Testis (tissue), 3 donors: Measurements from ENCODE around the gene AKAP8L. TPM values are rescaled to one million over a fixed set of nuclear protein-coding genes. Genes with fewer than 3 reads are reported as not detected.

Experiments used
- DNase-seq: peaks from one replicate; pipeline ENCODE4 v3.0.0-alpha.2; 2019
- H3K27ac ChIP-seq, 2 donors: fragments of 200-600 bp; sonication (generic); one replicate each; pipeline ENCODE4 v1.5.1; 2019
- H3K27me3 ChIP-seq: fragments of 200-600 bp; sonication (generic); one replicate; pipeline ENCODE4 v1.5.1; 2019
- H3K36me3 ChIP-seq: fragments of 200-600 bp; sonication (generic); one replicate; pipeline ENCODE4 v1.5.1; 2017; ENCODE audit warnings: low read depth; ENCODE audit errors: missing control alignments
- H3K4me1 ChIP-seq: fragments of 200-600 bp; sonication (generic); one replicate; pipeline ENCODE4 v1.5.1; 2019
- H3K4me3 ChIP-seq, 2 donors: fragments of 200-600 bp; sonication (generic); one replicate each; pipeline ENCODE4 v1.5.1; 2017 to 2019
- H3K9me3 ChIP-seq: fragments of 200-600 bp; sonication (generic); one replicate; pipeline ENCODE4 v1.5.1; 2017
- POLR2A ChIP-seq: fragments of 450-650 bp; IDR thresholded peaks from one replicate; pipeline ENCODE4 v1.6.1; 2017; ENCODE audit warnings: antibody characterized with exemption, mild to moderate bottlenecking, moderate library complexity
- WGBS, 2 donors: methylation state at CpG; one replicate each; pipeline ENCODE4 v1.1.5; 2018; 5-methylcytosine and 5-hydroxymethylcytosine counted together
- intact Hi-C: fragments of 100-400 bp; cut with DNase I; formaldehyde crosslinking; loops from one replicate; pipeline ENCODE4 v1.15.1; 2023; ENCODE audit warnings: low total_unique reads
- polyA plus RNA-seq: library from polyadenylated mRNA; stranded (reverse); fragments of 350-450 nt; fragmentation: Illumina TruSeq; extraction: RNeasy Lipid Tissue Mini Kit (QIAGEN cat#74804); gene quantifications from one replicate; pipeline ENCODE4 v1.2.3, GENCODE V29; 2014; ENCODE audit warnings: low read depth, low replicate concordance; ENCODE audit not compliant: insufficient read depth
- total RNA-seq, 2 donors: library from RNA; depleted of rRNA; stranded (reverse); fragments of >200 nt; gene quantifications; one replicate each; pipeline ENCODE4 v1.2.3, GENCODE V29; 2016
- TF ChIP-seq, protein P1 (sequence below), 3 experiments: fragments of 450-650 bp in 2 of 3; fragments of 200-600 bp in 1 of 3; sonication (generic) in 1 of 3; IDR thresholded peaks; one replicate each; pipeline ENCODE4 v1.5.1; 2016 to 2019; ENCODE audit warnings: antibody characterized with exemption in 3 of 3, mild to moderate bottlenecking in 2 of 3, moderate library complexity in 1 of 3

The AKAP8L gene
- total and polyA plus RNA-seq, 3 donors from 2014 or later, result 131 to 399 (median 334) TPM

DNA sequence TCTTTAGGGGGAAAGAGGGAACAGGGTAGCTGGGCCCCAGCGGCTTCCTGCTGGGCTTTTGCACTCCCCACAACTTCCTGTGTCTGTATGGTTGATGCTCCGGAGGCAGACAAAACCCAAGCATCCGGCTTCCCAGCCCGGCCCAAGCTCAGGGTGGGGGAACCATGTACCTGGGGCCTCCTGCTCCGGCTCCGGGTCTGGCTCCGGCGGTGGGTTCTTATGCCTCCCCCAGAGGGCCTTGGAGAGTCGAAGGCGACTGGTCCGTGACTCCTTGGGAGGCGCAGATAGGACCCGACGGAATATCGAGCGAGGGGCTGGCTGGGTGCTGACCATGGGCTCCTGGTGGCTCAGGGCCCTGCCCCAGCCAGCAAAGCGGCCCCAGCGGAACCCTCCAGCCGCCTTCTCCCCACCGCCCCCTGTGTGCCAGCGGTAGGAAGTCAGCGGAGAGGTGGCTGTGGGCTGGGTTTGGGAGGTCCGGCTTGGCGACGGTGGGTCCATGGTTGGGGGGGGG is 45.1 kb upstream of the AKAP8L start:
- Histone ChIP-seq H3K27me3 (no peaks in the 10 kb centered on the region), H3K27ac (no peak overlapping the region), H3K4me1 (no peaks in the 10 kb centered on the region), H3K36me3 (no peaks in the 10 kb centered on the region), H3K9me3 (no peaks in the 10 kb centered on the region), H3K4me3 (peak overlapping the region in 1 of 2 donors; percentile 38)
- WGBS, 2 donors, result 27 to 80% methylated on average over 1 to 21 of the region's 25 CpGs
- no peak for TF ChIP-seq POLR2A
- TF ChIP-seq, protein P1, sequence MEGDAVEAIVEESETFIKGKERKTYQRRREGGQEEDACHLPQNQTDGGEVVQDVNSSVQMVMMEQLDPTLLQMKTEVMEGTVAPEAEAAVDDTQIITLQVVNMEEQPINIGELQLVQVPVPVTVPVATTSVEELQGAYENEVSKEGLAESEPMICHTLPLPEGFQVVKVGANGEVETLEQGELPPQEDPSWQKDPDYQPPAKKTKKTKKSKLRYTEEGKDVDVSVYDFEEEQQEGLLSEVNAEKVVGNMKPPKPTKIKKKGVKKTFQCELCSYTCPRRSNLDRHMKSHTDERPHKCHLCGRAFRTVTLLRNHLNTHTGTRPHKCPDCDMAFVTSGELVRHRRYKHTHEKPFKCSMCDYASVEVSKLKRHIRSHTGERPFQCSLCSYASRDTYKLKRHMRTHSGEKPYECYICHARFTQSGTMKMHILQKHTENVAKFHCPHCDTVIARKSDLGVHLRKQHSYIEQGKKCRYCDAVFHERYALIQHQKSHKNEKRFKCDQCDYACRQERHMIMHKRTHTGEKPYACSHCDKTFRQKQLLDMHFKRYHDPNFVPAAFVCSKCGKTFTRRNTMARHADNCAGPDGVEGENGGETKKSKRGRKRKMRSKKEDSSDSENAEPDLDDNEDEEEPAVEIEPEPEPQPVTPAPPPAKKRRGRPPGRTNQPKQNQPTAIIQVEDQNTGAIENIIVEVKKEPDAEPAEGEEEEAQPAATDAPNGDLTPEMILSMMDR (IDR thresholded peaks at IDR 0.05), result no peak
- DNase-seq, result no peak
- intact Hi-C loops, result no loop called here

DNA sequence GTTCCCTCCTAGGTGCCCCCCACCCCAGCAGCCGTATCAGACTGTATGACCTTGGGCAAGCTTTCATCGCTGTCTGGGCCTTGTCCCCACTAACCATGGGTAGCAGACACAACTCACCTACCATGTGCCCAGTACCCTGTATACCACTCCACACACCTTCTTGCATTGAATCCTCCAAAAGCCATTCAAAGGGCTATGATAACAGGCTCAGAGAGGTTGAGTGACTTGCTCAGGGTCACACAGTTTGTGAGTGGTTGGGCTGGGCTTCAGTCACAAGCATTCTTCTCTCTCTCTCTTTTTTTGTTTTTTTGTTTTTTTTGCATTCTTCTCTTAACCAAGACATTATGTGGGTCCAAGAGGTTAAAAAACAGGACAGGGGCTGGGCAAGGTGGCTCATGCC is 42.9 kb upstream of the AKAP8L start:
- H3K27me3 ChIP-seq, result no peaks in the 10 kb centered on the region
- WGBS, 2 donors, result 61 to 73% methylated on average over 2 of the region's 2 CpGs
- TF ChIP-seq POLR2A, result no peak
- TF ChIP-seq, protein P1 (IDR thresholded peaks at IDR 0.05), result no peak

DNA sequence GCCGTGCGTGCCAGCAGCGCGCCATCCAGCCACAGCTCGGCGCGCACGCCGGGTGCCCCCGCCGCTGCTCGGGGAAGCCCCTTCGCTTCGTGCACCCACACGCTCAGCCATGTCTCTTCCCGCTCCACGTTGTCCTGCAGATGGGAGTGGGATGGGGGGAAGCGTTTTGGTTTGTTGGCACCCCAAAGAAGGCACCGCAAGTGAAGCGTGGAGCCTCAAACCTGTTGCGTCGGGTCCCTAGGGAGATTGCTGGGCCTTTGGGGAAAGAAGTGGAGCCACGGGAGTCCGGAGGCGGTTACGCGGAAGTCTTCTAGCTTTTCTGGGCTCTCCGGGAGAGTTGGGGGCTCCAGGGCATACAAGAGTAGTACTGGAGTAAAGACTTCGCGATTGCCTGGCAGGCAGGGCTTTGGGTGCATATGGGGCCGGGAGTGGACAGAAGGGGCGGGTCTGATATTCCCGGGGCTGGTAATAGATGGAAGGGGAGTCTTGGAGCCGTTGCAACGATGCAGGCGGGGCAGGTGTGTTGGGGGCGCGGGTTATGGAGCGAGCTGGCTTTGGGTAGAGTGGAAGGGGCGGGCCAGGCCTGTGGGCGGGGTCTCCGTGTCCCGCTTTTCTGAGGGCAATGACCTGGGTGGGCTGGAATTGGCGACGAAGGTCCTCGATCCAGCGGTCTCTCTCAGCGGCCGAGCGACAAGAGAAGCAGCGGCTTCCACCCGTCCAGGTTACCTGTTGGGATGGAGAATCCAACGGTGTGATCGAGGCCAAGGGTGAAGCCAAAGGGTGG is 39.1 kb upstream of the AKAP8L start:
- WGBS, 2 donors, result 5 to 17% methylated on average over 17 to 45 of the region's 54 CpGs
- H3K27ac ChIP-seq, result no peak overlapping the region
- no peak for DNase-seq
- no peak overlapping the region for H3K4me3 ChIP-seq
- intact Hi-C loops, result no loop called here
- peaks cover 5% of the 10 kb centered on the region for H3K4me1 ChIP-seq
- H3K36me3 ChIP-seq, result no peaks in the 10 kb centered on the region
- H3K9me3 ChIP-seq, result no peaks in the 10 kb centered on the region
- no peaks in the 10 kb centered on the region for H3K27me3 ChIP-seq
- no peak for TF ChIP-seq POLR2A
- TF ChIP-seq, protein P1 (IDR thresholded peaks at IDR 0.05), result no peak

More for the DNA sequence above, 42.9 kb upstream of the AKAP8L start:
- intact Hi-C loops, result no loop called here
- DNase-seq, result no peak
- Histone ChIP-seq H3K9me3 (no peaks in the 10 kb centered on the region), H3K4me3 (no peak overlapping the region), H3K4me1 (no peaks in the 10 kb centered on the region), H3K27ac (no peak overlapping the region), H3K36me3 (no peaks in the 10 kb centered on the region)

DNA sequence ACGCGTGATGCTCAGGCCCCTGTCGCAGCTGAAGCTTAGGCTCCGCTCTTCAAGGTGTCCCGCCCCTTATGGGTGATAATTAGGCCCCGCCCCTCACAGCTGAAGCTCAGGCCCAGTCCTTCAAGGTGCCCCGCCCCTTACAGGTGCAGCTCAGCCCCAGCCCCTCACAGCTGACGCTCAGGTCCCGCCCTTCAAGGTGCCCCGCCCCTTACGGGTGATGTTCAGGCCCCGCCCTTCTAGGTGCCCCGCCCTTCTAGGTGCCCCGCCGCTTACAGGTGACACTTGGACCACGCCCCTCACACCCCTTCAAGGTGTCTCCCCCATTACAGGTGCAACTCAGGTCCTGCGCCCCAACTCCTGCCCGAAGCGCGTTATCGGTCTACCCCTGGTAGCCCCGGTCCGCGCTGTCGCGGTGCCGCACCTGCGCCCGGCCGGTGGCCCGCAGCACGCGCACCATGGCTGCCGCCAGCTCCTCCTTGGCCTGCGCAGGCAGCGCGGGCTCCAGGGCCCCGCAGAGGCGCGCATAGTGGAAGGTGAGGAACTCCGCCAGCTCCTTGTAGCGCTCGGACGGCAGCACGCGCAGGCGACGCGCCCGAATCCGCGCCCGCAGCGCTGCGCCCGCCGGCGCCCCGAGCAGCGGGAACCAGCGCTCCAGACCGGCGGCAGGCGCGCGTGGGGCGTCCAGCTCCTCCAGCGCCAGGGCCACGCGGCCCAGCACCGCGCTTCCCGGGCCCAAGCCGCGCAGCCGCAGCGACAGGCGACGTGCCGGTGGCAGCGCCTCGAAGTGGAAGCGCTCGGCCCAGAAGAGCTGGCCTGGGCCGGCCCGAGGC is 38.3 kb upstream of the AKAP8L start:
- DNase-seq, result peak; percentile 51
- intact Hi-C loops, result no loop called here
- 14% methylated on average over 67 of the region's 86 CpGs; no CpG with 5 or more reads in 1 of the 2 donors for WGBS, 2 donors
- Histone ChIP-seq H3K9me3 (no peaks in the 10 kb centered on the region), H3K27ac (no peak overlapping the region), H3K4me3 (peak overlapping the region; percentile 18 to 33), H3K36me3 (no peaks in the 10 kb centered on the region), H3K4me1 (peaks cover 9% of the 10 kb centered on the region), H3K27me3 (no peaks in the 10 kb centered on the region)
- TF ChIP-seq, protein P1 (IDR thresholded peaks at IDR 0.05), result no peak
- TF ChIP-seq POLR2A, result no peak
